ENCODE results near the gene CFAP251.

DNA sequence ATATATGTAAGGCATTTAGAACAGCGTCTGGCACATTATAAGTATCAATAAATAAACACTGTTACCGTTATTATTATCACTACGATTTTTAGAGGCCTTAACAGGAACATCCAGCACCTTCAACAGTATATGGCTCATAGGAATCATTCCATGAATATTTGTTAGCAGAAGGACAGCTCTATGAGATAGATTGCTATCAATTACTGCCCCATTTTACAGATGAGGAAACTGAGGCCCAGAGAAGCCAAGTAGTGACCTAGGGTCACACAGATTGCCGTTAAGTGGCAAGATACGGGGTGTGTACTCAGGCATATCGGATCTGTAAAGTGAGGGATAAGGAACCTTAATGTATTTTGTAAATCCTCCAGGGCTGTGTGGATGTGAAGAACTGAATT is 30.3 kb upstream of the CFAP251 start:
- no peak for TF ChIP-seq EP300 (IDR thresholded peaks at IDR 0.05; ENCODE audit: low read depth in 2 of 2, low read length in 2 of 2)
- TF ChIP-seq EP300 (CRISPR knock-in tag; IDR thresholded peaks at IDR 0.05; ENCODE audit: borderline replicate concordance) = no peak
- TF ChIP-seq ZNF75D (CRISPR knock-in tag; IDR thresholded peaks at IDR 0.05; ENCODE audit: borderline replicate concordance) = no peak
- no peak for TF ChIP-seq CBFB (CRISPR knock-in tag; IDR thresholded peaks at IDR 0.05)
- no peak for TF ChIP-seq TP53 (CRISPR knock-in tag; conservative IDR thresholded peaks at IDR 0.05)
- TF ChIP-seq, protein P1, sequence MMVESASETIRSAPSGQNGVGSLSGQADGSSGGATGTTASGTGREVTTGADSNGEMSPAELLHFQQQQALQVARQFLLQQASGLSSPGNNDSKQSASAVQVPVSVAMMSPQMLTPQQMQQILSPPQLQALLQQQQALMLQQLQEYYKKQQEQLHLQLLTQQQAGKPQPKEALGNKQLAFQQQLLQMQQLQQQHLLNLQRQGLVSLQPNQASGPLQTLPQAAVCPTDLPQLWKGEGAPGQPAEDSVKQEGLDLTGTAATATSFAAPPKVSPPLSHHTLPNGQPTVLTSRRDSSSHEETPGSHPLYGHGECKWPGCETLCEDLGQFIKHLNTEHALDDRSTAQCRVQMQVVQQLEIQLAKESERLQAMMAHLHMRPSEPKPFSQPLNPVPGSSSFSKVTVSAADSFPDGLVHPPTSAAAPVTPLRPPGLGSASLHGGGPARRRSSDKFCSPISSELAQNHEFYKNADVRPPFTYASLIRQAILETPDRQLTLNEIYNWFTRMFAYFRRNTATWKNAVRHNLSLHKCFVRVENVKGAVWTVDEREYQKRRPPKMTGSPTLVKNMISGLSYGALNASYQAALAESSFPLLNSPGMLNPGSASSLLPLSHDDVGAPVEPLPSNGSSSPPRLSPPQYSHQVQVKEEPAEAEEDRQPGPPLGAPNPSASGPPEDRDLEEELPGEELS (CRISPR knock-in tag; IDR thresholded peaks at IDR 0.05) = no peak
- no peak for TF ChIP-seq MEF2D (CRISPR knock-in tag; IDR thresholded peaks at IDR 0.05)
- no peak for TF ChIP-seq FOSL1 (CRISPR knock-in tag; IDR thresholded peaks at IDR 0.05; ENCODE audit: borderline replicate concordance)
- TF ChIP-seq ZNF350 (CRISPR knock-in tag; IDR thresholded peaks at IDR 0.05; ENCODE audit: borderline replicate concordance, low read depth) = no peak
- TF ChIP-seq POLR2AphosphoS5 (IDR thresholded peaks at IDR 0.05; ENCODE audit: low read depth, low read length) = no peak
- TF ChIP-seq POLR2A (IDR thresholded peaks at IDR 0.05; ENCODE audit: insufficient read depth in 1 of 2, low read depth in 2 of 2, low read length in 2 of 2) = no peak
- no peak for TF ChIP-seq ZNF777 (CRISPR knock-in tag; IDR thresholded peaks at IDR 0.05)
- TF ChIP-seq RXRB (CRISPR knock-in tag; IDR thresholded peaks at IDR 0.05; ENCODE audit: borderline replicate concordance) = no peak
- TF ChIP-seq ELF1 (CRISPR knock-in tag; IDR thresholded peaks at IDR 0.05) = no peak
